Endothelial cell (in vitro differentiated cells): ENCODE data around the gene ADM2. TPM values are rescaled to one million over a fixed set of nuclear protein-coding genes. Genes with fewer than 3 reads are reported as not detected.

ENCODE experiments used
- DNase-seq: peaks from one replicate; pipeline ENCODE4 v3.0.0; 2021; ENCODE audit warnings: low spot score
- H3K27ac Mint-ChIP-seq: one replicate; pipeline ENCODE4 v1.8.0; 2021; ENCODE audit warnings: mixed read lengths, inconsistent platforms; ENCODE audit not compliant: unreplicated experiment
- H3K27me3 Mint-ChIP-seq: one replicate; pipeline ENCODE4 v1.8.0; 2021; ENCODE audit warnings: mild to moderate bottlenecking, moderate library complexity, mixed read lengths, inconsistent platforms; ENCODE audit not compliant: unreplicated experiment
- H3K36me3 Mint-ChIP-seq: one replicate; pipeline ENCODE4 v1.8.0; 2021; ENCODE audit warnings: mild to moderate bottlenecking, low read depth, mixed read lengths, inconsistent platforms; ENCODE audit not compliant: unreplicated experiment
- H3K4me1 Mint-ChIP-seq: one replicate; pipeline ENCODE4 v1.8.0; 2021; ENCODE audit warnings: mild to moderate bottlenecking, mixed read lengths, inconsistent platforms; ENCODE audit not compliant: unreplicated experiment
- H3K4me3 Mint-ChIP-seq: one replicate; pipeline ENCODE4 v1.8.0; 2021; ENCODE audit warnings: mild to moderate bottlenecking, mixed read lengths, inconsistent platforms; ENCODE audit not compliant: unreplicated experiment
- H3K9me3 Mint-ChIP-seq: one replicate; pipeline ENCODE4 v1.8.0; 2021; ENCODE audit warnings: mixed read lengths, inconsistent platforms; ENCODE audit not compliant: unreplicated experiment
- total RNA-seq: library from RNA; stranded (reverse); fragmentation: NEBNext Ultra II Directional; extraction: Animal tissue kit (Norgen Biotek cat#: 25700); gene quantifications from one replicate; pipeline ENCODE4 v1.2.1, GENCODE V29; 2021; ENCODE audit not compliant: unreplicated experiment
- TF ChIP-seq, protein P1 (sequence below): fragments of 200-600 bp; sonication (generic); IDR thresholded peaks from one replicate; pipeline ENCODE4 v1.5.0; 2021; ENCODE audit warnings: antibody characterized with exemption; ENCODE audit not compliant: unreplicated experiment

Gene ADM2
- total RNA-seq, 1 donor from 2014 or later = 0.36 TPM

DNA sequence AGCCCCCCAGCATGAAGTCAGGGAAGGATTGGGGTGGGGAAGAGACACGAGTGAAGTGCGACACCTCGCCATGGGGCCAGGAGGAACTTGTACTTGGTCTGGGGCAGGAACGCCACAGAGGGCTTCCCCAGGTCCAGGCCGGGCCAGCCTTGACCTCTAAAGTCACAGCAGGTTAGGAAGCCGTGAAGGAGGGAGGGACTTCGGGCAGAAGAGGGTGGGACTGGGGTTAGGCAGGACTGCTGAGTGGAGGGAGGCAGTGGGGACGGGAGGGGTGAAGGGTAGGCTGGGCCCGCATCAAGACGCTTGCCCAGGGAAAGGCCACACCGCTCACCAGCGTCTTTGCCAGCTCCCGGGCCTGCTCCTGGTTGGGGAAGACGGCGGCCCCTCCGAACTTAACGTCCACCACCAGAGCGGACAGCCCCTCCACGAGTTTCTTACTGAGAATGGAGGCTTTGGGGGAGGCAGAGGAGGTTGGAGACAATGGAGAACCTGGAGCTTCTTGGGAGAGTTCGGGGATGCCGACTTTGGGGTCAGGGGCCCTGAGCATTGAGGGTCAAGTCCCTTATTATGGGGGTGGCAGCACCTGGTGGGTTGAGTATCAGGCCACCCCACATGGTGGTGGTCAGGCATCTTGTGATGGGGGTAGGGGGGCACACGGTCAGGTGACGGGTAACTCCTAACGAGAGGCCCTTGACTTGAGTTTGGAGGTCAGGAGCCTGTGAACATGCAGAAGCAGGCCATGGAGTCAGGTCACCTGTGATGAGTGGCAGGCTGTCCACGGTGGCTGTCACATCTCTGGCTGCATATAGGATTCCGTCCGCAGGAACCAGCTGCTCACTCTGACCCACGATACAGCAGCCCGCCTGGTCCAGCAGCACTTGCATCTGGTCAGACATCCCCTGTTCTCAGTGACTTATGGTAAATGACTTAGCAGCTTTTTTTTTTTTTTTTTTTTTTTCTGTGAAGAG lies 45.8 kb downstream of the ADM2 start:
- TF ChIP-seq, protein P1, sequence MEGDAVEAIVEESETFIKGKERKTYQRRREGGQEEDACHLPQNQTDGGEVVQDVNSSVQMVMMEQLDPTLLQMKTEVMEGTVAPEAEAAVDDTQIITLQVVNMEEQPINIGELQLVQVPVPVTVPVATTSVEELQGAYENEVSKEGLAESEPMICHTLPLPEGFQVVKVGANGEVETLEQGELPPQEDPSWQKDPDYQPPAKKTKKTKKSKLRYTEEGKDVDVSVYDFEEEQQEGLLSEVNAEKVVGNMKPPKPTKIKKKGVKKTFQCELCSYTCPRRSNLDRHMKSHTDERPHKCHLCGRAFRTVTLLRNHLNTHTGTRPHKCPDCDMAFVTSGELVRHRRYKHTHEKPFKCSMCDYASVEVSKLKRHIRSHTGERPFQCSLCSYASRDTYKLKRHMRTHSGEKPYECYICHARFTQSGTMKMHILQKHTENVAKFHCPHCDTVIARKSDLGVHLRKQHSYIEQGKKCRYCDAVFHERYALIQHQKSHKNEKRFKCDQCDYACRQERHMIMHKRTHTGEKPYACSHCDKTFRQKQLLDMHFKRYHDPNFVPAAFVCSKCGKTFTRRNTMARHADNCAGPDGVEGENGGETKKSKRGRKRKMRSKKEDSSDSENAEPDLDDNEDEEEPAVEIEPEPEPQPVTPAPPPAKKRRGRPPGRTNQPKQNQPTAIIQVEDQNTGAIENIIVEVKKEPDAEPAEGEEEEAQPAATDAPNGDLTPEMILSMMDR = no peak
- Mint-ChIP-seq H3K27ac (peak overlapping the region; percentile 67), H3K27me3 (peaks cover 35% of the 10 kb centered on the region), H3K4me3 (peak overlapping the region; percentile 83), H3K4me1 (peaks cover 6% of the 10 kb centered on the region), H3K36me3 (peaks cover 5% of the 10 kb centered on the region), H3K9me3 (no peaks in the 10 kb centered on the region)
- no peak for DNase-seq

DNA sequence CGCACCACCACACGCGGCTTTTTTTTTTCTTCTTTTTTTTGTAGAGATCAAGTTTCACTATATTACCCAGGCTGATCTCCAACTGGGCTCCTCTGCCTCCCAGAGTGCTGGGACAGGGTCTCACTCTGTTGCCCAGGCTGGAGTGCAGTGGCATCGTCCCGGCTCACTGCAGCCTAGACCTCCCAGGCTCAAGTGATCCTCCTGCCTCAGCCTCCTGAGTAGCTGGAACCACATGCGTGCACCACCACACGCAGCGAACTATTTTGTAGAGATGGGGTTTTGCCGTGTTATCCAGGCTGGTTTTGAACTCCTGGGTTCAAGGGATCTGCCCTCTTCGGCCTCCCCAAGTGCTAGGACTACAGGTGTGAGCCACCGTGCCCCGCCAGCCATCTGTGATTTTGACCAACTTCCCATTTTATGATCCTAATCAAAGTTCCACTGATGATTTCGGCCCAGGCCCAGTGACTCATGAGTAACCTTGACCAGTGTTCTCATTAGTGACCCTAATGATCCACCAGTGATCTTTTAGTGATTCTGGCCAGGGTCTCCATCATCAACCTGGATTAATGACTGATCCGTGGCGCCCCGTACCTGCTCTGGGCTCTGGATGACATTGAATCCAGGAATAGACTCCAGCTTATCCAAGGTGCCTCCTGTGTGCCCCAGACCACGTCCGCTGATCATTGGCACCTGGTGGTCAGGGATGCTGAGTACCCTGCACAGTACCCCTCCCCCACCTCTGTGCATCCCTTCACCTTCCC lies 46.8 kb downstream of the ADM2 start:
- Mint-ChIP-seq H3K4me1 (peaks cover 12% of the 10 kb centered on the region), H3K4me3 (peak overlapping the region; percentile 83), H3K9me3 (no peaks in the 10 kb centered on the region), H3K27ac (no peak overlapping the region), H3K36me3 (peaks cover 5% of the 10 kb centered on the region), H3K27me3 (peaks cover 37% of the 10 kb centered on the region)
- no peak for DNase-seq
- TF ChIP-seq, protein P1 = no peak

DNA sequence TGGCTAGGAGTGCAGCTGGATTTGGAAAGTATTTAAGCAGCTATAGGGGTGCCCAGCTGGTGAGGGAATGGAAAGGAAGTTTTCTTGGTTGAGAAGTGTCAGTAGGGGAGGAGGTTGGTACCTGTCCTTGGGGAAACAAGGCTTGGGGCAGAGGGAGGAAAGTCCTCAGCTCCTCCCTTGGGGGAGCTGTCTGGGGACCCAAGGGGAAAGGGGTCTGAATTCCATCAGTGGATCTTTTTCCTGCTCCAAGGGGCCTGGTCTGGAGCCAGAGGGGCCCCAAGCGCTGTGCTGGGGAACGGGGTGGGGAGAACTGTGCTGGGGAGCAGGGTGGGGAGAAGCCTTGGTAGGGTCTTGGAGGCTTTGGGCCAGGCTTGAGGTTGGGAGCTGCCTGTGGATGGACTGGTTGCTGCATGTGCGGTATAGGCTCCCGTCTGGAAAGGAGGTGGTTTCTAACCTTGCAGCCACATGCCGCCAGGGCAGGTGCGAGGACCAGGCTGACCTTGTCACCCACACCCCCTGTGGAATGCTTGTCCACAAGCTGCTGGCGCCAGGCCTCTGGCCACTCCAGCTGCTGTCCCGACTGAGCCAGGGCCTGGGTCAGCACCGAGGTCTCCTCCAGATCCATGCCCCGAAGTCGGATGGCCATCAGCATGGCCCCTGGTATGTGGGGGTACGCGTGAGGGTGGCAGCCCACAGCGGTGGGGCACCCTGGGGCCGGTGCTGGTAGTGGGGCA lies 47.5 kb downstream of the ADM2 start:
- TF ChIP-seq, protein P1 = no peak
- DNase-seq = no peak
- Mint-ChIP-seq H3K27ac (no peak overlapping the region), H3K36me3 (peaks cover 5% of the 10 kb centered on the region), H3K4me3 (no peak overlapping the region), H3K4me1 (peaks cover 14% of the 10 kb centered on the region), H3K27me3 (peaks cover 32% of the 10 kb centered on the region), H3K9me3 (no peaks in the 10 kb centered on the region)

DNA sequence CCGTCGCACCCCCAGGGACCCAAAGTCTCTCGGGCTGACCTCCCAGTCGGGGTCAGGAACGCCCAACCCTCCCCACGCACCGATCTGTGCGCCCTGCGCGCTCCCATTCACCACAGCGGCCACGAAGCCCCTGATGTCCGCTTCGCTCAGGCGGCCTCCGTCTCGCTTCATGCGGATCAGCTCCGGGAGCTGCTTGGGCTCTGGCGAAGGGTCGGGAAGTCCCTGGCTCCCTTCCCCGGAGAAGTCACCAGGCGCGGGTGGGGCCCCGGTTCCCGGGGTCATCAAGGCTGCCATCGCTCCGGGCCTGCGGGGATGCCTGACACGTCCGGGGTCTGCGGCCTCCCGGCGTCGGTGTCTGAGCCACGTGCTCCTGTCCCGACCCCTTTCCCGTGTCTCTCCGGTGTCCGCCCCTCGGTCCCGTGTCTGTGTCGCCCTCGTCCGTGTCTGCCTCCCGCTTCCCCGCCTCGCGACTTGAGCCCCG lies 48.1 kb downstream of the ADM2 start:
- Mint-ChIP-seq H3K4me1 (peaks cover 13% of the 10 kb centered on the region), H3K9me3 (no peaks in the 10 kb centered on the region), H3K27ac (no peak overlapping the region), H3K36me3 (peaks cover 4% of the 10 kb centered on the region), H3K4me3 (no peak overlapping the region), H3K27me3 (peaks cover 32% of the 10 kb centered on the region)
- no peak for DNase-seq
- TF ChIP-seq, protein P1 = no peak
